ENCODE results near the gene ZXDC. TPM values are rescaled to one million over a fixed set of nuclear protein-coding genes. Genes with fewer than 3 reads are reported as not detected.

Gene ZXDC
- total RNA-seq, 2 donors from 2014 or later = 53.5 to 55.0 TPM

- H3K27ac ChIP-seq = no peak overlapping the region
- ATAC-seq (ENCODE audit: insufficient number of reproducible peaks, low FRiP score, low read depth) (no peak), DNase-seq (ENCODE audit: low spot score) (no peak)
Measured at GRCh38 chr3:126452213-126452612, 23.5 kb downstream of the ZXDC start.

GRCh38 chr3:126451511-126451910 is 24.2 kb downstream of the ZXDC start:
- ATAC-seq (ENCODE audit: insufficient number of reproducible peaks, low FRiP score, low read depth) (no peak), DNase-seq (ENCODE audit: low spot score) (no peak)
- no peaks in the 10 kb centered on the region for H3K9me3 ChIP-seq
- H3K36me3 ChIP-seq = peaks cover 29% of the 10 kb centered on the region
- no peaks in the 10 kb centered on the region for H3K27me3 ChIP-seq (replicated peaks; ENCODE audit: insufficient read depth)
- no peak for TF ChIP-seq CTCF (IDR thresholded peaks at IDR 0.05)
- H3K4me1 ChIP-seq (ENCODE audit: control insufficient read depth in 1 of 2, low read depth in 2 of 2) = no peaks in the 10 kb centered on the region
- H3K27ac ChIP-seq = no peak overlapping the region
- no peak overlapping the region for H3K4me3 ChIP-seq

More at GRCh38 chr3:126452213-126452612, 23.5 kb downstream of the ZXDC start:
- TF ChIP-seq CTCF (IDR thresholded peaks at IDR 0.05) = no peak
- Histone ChIP-seq H3K4me1 (ENCODE audit: control insufficient read depth in 1 of 2, low read depth in 2 of 2) (no peaks in the 10 kb centered on the region), H3K36me3 (peaks cover 35% of the 10 kb centered on the region), H3K27me3 (replicated peaks; ENCODE audit: insufficient read depth) (no peaks in the 10 kb centered on the region), H3K9me3 (no peaks in the 10 kb centered on the region), H3K4me3 (no peak overlapping the region)

DNA sequence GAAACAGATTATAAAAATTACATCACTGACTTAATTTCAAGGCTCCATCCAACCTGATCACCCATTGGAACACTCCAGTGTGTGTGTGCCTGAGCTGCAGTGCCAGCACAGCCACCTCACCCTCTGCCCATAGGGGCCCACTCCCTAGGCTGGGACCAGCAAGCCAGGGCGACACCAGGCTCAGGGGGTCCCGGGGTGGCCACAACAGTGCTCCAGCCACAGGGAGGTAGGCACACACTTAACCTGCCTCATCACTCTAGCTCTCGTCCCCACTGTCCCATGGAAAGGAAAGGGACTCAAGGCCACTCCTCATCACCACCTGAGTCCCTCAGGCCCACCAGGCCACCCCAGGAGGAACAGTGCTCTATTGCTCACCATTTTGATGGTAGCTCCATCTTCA is 24.9 kb downstream of the ZXDC start:
- TF ChIP-seq CTCF (IDR thresholded peaks at IDR 0.05) = no peak
- ATAC-seq (ENCODE audit: insufficient number of reproducible peaks, low FRiP score, low read depth) (no peak), DNase-seq (ENCODE audit: low spot score) (no peak)
- H3K36me3 ChIP-seq = peaks cover 26% of the 10 kb centered on the region
- no peaks in the 10 kb centered on the region for H3K27me3 ChIP-seq (replicated peaks; ENCODE audit: insufficient read depth)
- no peak overlapping the region for H3K4me3 ChIP-seq
- no peaks in the 10 kb centered on the region for H3K9me3 ChIP-seq
- H3K27ac ChIP-seq = no peak overlapping the region
- no peaks in the 10 kb centered on the region for H3K4me1 ChIP-seq (ENCODE audit: control insufficient read depth in 1 of 2, low read depth in 2 of 2)

- Histone ChIP-seq H3K9me3 (no peaks in the 10 kb centered on the region), H3K36me3 (peaks cover 26% of the 10 kb centered on the region), H3K27me3 (replicated peaks; ENCODE audit: insufficient read depth) (no peaks in the 10 kb centered on the region), H3K4me1 (ENCODE audit: control insufficient read depth in 1 of 2, low read depth in 2 of 2) (no peaks in the 10 kb centered on the region), H3K4me3 (no peak overlapping the region), H3K27ac (no peak overlapping the region)
- DNase-seq (ENCODE audit: low spot score) = no peak
- no peak for TF ChIP-seq CTCF (IDR thresholded peaks at IDR 0.05)
- no peak for ATAC-seq (ENCODE audit: insufficient number of reproducible peaks, low FRiP score, low read depth)
Measured at GRCh38 chr3:126450219-126450618, 25.5 kb downstream of the ZXDC start.

- H3K4me3 ChIP-seq = no peak overlapping the region
- peaks cover 26% of the 10 kb centered on the region for H3K36me3 ChIP-seq
- H3K27ac ChIP-seq = no peak overlapping the region
- no peak for ATAC-seq (ENCODE audit: insufficient number of reproducible peaks, low FRiP score, low read depth)
- no peak for DNase-seq (ENCODE audit: low spot score)
- H3K27me3 ChIP-seq (replicated peaks; ENCODE audit: insufficient read depth) = no peaks in the 10 kb centered on the region
- no peaks in the 10 kb centered on the region for H3K9me3 ChIP-seq
- no peak for TF ChIP-seq CTCF (IDR thresholded peaks at IDR 0.05)
- H3K4me1 ChIP-seq (ENCODE audit: control insufficient read depth in 1 of 2, low read depth in 2 of 2) = no peaks in the 10 kb centered on the region
Measured at GRCh38 chr3:126449621-126450051, 26.1 kb downstream of the ZXDC start.

Data from thoracic aorta (tissue), 2 donors.